DND-41 (cell line): ENCODE results near the gene CERS6.
"Not testable (repeated sequence)": the region's sequence is repeated elsewhere in the genome, so short reads cannot be mapped to it uniquely, and the experiment has no call there.

Source experiments
- ATAC-seq: fragments of 200-7000 bp; cut with Tn5 transposase; 3 replicates; pipeline ENCODE4 v1.9.1; 2021; ENCODE audit warnings: low read depth; ENCODE audit not compliant: insufficient read depth
- DNase-seq: peaks from one replicate; pipeline ENCODE4 v3.0.0-alpha.2; 2020
- H2AFZ ChIP-seq: 2 replicates; pipeline ENCODE4 v1.6.0; 2012; ENCODE audit warnings: low read depth, low read length
- H3K27ac ChIP-seq: 2 replicates; pipeline ENCODE4 v1.5.1; 2012; ENCODE audit warnings: low read length, inconsistent platforms
- H3K27me3 ChIP-seq: fragments of 200-600 bp; sonication (generic); 2 replicates; pipeline ENCODE4 v1.6.0; 2012; ENCODE audit warnings: low read length, mild to moderate bottlenecking, inconsistent platforms; ENCODE audit not compliant: insufficient read depth, poor library complexity
- H3K36me3 ChIP-seq: 2 replicates; pipeline ENCODE4 v1.5.1; 2012; ENCODE audit warnings: low read length, inconsistent platforms; ENCODE audit not compliant: insufficient read depth
- H3K4me1 ChIP-seq: 2 replicates; pipeline ENCODE4 v1.5.1; 2012; ENCODE audit warnings: mild to moderate bottlenecking, low read length; ENCODE audit not compliant: insufficient read depth
- H3K4me2 ChIP-seq: 2 replicates; pipeline ENCODE4 v1.6.0; 2012; ENCODE audit warnings: mild to moderate bottlenecking, moderate library complexity, low read length, inconsistent platforms; ENCODE audit not compliant: insufficient read depth
- H3K4me3 ChIP-seq, 2 experiments: fragments of 200-600 bp in 1 of 2; shearing (Covaris generic) in 1 of 2; 2 replicates each; pipeline ENCODE4 v1.5.1; 2012 to 2016; ENCODE audit warnings: inconsistent platforms in 2 of 2, low read length in 2 of 2, mild to moderate bottlenecking in 2 of 2, low read depth in 1 of 2, moderate library complexity in 1 of 2
- H3K79me2 ChIP-seq: 2 replicates; pipeline ENCODE4 v1.6.0; 2012; ENCODE audit warnings: low read length, inconsistent platforms; ENCODE audit not compliant: insufficient read depth
- H3K9ac ChIP-seq: 2 replicates; pipeline ENCODE4 v1.6.0; 2012; ENCODE audit warnings: low read depth, mild to moderate bottlenecking, inconsistent platforms, low read length, moderate library complexity
- H3K9me3 ChIP-seq: 2 replicates; pipeline ENCODE4 v1.5.1; 2012; ENCODE audit warnings: low read length, moderate library complexity, mild to moderate bottlenecking, inconsistent platforms; ENCODE audit not compliant: insufficient read depth, severe bottlenecking
- H4K20me1 ChIP-seq: 2 replicates; pipeline ENCODE4 v1.6.0; 2012; ENCODE audit warnings: low read length; ENCODE audit not compliant: insufficient read depth
- CTCF ChIP-seq: IDR thresholded peaks from 2 replicates; pipeline ENCODE4 v1.5.1; 2012; ENCODE audit warnings: borderline replicate concordance, low read length, moderate library complexity, mild to moderate bottlenecking; ENCODE audit not compliant: poor library complexity, severe bottlenecking; ENCODE audit errors: extremely low read depth
- EZH2 ChIP-seq: IDR thresholded peaks from 3 replicates; pipeline ENCODE4 v1.6.1; 2012; ENCODE audit warnings: borderline replicate concordance, low read depth, mild to moderate bottlenecking, moderate library complexity, low read length, inconsistent platforms; ENCODE audit not compliant: severe bottlenecking

CERS6 gene

DNA sequence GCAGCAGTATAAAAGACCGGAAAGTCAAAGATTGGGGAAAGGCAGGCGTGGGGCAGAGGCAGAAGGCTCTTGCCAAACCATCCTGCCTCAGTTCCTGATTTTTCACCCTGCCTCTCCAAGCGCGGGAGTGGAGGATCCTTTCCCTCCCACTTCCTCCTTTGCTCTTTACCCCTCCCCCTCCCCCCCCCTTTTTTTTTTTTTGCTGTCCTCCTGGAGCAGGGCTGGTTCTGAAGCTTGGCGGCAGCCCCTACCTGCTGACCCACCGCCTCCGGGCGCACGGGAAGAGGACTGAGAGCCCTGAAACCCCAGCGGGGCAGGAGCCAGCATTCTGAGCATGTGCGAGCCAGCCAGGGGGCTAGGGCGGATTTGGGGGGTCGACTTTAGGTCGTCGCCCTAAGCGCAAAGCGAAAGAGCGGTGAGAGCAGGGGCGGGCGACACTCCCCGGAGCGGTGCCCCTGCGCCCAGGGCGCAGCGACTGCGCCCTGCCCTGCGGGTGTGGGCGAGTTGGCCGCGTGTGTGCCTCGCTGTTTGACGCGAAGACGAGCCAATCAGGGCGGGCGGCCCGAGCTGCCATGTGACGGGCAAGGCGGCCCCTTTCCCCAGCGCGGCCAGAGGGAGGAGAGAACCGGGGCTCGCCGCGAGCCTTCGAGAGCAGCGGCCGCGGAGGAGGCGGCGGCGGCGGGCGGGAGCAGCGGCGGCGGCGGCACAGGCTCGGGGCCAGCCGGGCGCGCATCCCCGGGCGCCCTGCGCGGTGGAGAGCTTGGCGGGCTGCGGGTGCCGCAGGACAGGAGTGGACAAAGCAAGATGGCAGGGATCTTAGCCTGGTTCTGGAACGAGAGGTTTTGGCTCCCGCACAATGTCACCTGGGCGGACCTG lies at the start of gene CERS6:
Gene CERS6, plus strand, starts transcription at position 628 of the 876 bp plus-strand sequence. Its CDS starts 177 bp downstream, at position 805.
- peak within 1 kb of the TSS; percentile 88 for H3K4me2 ChIP-seq
- ATAC-seq (peak; percentile 88), DNase-seq (peak; percentile 84)
- peaks cover 39% of the 10 kb centered on the region for H3K4me1 ChIP-seq
- peak within 1 kb of the TSS; percentile 48 to 78 for H3K4me3 ChIP-seq
- H3K36me3 ChIP-seq = no peaks in the 10 kb centered on the region; the same call in 1 of the 2 replicates
- peaks cover 13% of the 10 kb centered on the region; the same call in 1 of the 2 replicates for H4K20me1 ChIP-seq
- peaks cover 43% of the 10 kb centered on the region for H3K79me2 ChIP-seq
- H3K27me3 ChIP-seq = no peaks in the 10 kb centered on the region
- H3K9me3 ChIP-seq = no peaks in the 10 kb centered on the region
- peak within 1 kb of the TSS; percentile 77 for H3K9ac ChIP-seq
- TF ChIP-seq CTCF = no peak
- no peak for TF ChIP-seq EZH2
- peak within 1 kb of the TSS; percentile 69 for H3K27ac ChIP-seq
- H2AFZ ChIP-seq = peak within 1 kb of the TSS; percentile 86

DNA sequence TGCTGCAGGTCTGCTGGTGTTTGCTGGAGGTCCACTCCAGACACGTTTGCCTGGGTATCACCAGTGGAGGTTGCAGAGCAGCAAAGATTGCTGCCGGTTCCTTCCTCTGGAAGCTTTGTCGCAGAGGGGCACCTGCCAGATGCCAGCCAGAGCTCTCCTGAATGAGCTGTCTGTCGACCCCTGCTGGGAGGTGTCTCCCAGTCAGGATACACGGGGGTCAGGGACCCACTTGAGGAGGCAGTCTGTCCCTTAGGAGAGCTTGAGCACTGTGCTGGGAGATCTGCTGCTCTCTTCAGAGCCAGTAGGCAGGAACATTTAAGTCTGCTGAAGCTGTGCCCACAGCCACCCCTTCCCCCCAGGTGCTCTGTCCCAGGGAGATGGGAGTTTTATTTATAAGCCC lies 43.8 kb upstream of the CERS6 start:
- H3K36me3 ChIP-seq, H3K9ac ChIP-seq, H2AFZ ChIP-seq, DNase-seq, H3K79me2 ChIP-seq, H3K27me3 ChIP-seq, H3K4me3 ChIP-seq, H3K4me1 ChIP-seq, H3K4me2 ChIP-seq, ATAC-seq, H3K27ac ChIP-seq, H4K20me1 ChIP-seq, H3K9me3 ChIP-seq: not testable (repeated sequence)

- H4K20me1 ChIP-seq, H3K4me1 ChIP-seq, ATAC-seq, H3K4me3 ChIP-seq, H3K27me3 ChIP-seq, H3K9ac ChIP-seq, H3K27ac ChIP-seq, H3K79me2 ChIP-seq, DNase-seq, H3K9me3 ChIP-seq, H3K36me3 ChIP-seq, H2AFZ ChIP-seq, H3K4me2 ChIP-seq: not testable (repeated sequence)
Measured at GRCh38 chr2:168413101-168413500, 43.0 kb upstream of the CERS6 start.

DNA sequence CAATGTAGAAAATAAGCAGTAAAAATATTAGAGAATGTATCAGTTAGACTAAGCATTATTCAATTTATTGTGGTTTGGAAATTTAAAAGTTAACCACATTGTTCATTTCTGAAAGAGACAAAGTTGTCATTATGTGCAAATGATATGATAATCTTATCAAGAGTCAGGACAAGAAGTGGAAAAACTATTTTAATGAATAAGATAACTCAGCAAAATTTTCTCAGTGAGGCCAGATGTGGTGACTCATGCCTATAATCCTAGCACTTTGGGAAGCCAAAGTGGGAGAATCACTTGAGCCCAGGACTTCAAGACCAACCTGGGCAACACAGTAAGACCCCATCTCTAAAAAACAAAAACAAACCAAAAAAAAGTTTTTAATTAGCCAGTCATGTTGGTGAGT lies 39.5 kb upstream of the CERS6 start:
- Histone ChIP-seq H3K4me2 (no peak overlapping the region), H3K9me3 (peaks cover 9% of the 10 kb centered on the region), H3K36me3 (no peaks in the 10 kb centered on the region), H4K20me1 (no peaks in the 10 kb centered on the region), H3K4me3 (no peak overlapping the region), H3K9ac (no peak overlapping the region), H2AFZ (no peak overlapping the region), H3K27me3 (no peaks in the 10 kb centered on the region), H3K79me2 (no peaks in the 10 kb centered on the region), H3K4me1 (no peaks in the 10 kb centered on the region), H3K27ac (no peak overlapping the region)
- TF ChIP-seq CTCF (no peak), EZH2 (no peak)
- no peak for DNase-seq
- no peak for ATAC-seq
